Measurements from ENCODE around the gene ITPR1.

ITPR1 gene

DNA sequence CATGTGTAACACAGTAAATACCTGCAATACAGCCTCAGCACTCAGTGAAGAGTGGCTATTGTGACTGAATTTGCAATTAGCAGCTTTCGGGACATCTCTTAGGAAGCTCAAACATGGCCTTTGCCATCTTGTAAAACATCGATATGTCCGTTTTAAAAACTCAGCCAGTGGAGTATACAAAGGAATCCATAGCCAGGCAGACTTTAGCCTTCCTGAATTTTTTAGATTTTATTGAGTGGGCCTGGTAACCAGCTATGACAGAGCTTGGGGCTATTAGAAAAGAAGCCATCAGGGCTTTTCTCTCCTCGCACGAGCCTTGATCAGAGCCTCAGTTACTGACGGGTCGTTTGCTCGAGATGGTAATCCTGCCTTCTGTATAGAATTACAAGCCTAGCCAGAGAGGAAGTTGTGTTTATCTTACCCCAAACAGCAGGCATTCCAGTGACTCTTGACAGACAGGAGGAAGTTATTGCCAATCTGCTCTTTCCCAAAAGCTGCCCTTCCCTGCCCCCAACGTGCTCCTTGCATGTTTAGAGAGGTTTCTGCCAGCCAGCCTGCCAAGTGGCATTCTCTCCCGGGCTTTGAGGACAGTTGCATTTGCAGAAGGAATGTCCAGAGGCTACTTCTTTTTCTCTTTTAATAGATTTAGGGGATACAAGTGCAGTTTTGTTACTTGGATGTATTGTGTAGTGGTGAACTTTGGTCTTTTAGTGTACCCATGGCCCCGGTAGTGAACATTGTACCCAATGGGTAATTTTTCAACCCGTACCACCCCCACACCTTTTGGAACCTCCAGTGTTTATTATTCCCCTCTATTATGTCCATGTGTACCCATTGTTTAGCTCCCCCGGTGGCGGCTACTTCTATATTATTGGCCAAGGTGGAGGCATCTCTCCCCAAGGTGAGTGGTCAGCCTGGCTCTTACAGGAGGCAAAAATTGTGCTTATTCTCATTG lies 40.6 kb downstream of the ITPR1 start:
- WGBS, 2 experiments: 53 to 56% methylated on average over 14 of the region's 14 CpGs
- Histone ChIP-seq H3K4me3 (ENCODE audit: insufficient read depth, low read depth, low read length) (no peak overlapping the region), H3K36me3 (ENCODE audit: control insufficient read depth, insufficient read depth, low read length) (no peaks in the 10 kb centered on the region), H3K27ac (ENCODE audit: insufficient read depth, low read depth, low read length, poor library complexity, severe bottlenecking) (no peak overlapping the region), H3K4me1 (ENCODE audit: control insufficient read depth, insufficient read depth, low read length) (peaks cover 14% of the 10 kb centered on the region), H3K9me3 (ENCODE audit: control insufficient read depth, low read length) (no peaks in the 10 kb centered on the region), H3K27me3 (ENCODE audit: control insufficient read depth, insufficient read depth, low read length, poor library complexity, severe bottlenecking) (no peaks in the 10 kb centered on the region)

DNA sequence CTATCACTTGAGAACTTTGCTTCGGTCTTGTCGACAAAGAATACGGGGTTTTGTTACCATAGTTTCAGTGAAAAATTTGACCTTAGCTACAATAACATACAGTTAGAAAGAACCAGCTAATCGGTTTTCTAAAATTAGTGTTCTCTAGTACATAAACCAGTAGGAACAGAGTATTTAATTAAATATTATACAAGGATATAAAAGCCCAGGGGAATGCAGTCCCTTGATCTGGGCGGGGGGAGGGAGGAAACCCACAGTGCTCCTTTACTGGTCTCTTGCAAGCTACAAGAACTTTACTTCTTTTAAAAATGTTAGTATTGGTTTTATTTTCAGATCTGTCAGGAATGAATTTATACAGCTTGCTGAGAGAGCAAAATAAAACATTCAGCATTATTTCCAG lies 41.8 kb downstream of the ITPR1 start:
- WGBS, 2 experiments: 96 to 98% methylated on average over 3 to 5 of the region's 5 CpGs
- Histone ChIP-seq H3K9me3 (ENCODE audit: control insufficient read depth, low read length) (no peaks in the 10 kb centered on the region), H3K36me3 (ENCODE audit: control insufficient read depth, insufficient read depth, low read length) (no peaks in the 10 kb centered on the region), H3K27me3 (ENCODE audit: control insufficient read depth, insufficient read depth, low read length, poor library complexity, severe bottlenecking) (no peaks in the 10 kb centered on the region), H3K4me3 (ENCODE audit: insufficient read depth, low read depth, low read length) (no peak overlapping the region), H3K4me1 (ENCODE audit: control insufficient read depth, insufficient read depth, low read length) (peaks cover 13% of the 10 kb centered on the region), H3K27ac (ENCODE audit: insufficient read depth, low read depth, low read length, poor library complexity, severe bottlenecking) (no peak overlapping the region)

DNA sequence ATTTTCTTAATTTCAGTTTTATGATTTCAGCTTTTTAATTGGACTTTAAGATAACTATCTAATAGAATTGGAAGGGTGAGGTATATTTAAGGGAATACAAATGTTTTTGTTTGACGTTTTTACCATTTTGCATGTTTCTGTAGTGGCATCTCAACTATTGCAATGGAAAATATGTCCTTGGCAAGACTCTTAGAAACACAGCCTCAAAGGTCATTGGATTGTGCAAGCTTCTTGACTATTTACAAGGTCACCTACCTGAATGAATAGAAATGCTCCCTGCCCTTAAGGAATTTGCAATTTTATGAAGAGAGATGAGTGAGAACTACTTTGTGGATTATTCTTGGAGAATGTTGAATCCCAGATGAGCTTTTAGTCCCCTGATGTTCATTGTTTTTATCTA lies 43.1 kb downstream of the ITPR1 start:
- Histone ChIP-seq H3K4me1 (ENCODE audit: control insufficient read depth, insufficient read depth, low read length) (peaks cover 13% of the 10 kb centered on the region), H3K4me3 (ENCODE audit: insufficient read depth, low read depth, low read length) (no peak overlapping the region), H3K27ac (ENCODE audit: insufficient read depth, low read depth, low read length, poor library complexity, severe bottlenecking) (no peak overlapping the region), H3K27me3 (ENCODE audit: control insufficient read depth, insufficient read depth, low read length, poor library complexity, severe bottlenecking) (no peaks in the 10 kb centered on the region), H3K9me3 (ENCODE audit: control insufficient read depth, low read length) (no peaks in the 10 kb centered on the region), H3K36me3 (ENCODE audit: control insufficient read depth, insufficient read depth, low read length) (no peaks in the 10 kb centered on the region)
- WGBS, 2 experiments: 89 to 100% methylated on average over 1 of the region's 1 CpG

DNA sequence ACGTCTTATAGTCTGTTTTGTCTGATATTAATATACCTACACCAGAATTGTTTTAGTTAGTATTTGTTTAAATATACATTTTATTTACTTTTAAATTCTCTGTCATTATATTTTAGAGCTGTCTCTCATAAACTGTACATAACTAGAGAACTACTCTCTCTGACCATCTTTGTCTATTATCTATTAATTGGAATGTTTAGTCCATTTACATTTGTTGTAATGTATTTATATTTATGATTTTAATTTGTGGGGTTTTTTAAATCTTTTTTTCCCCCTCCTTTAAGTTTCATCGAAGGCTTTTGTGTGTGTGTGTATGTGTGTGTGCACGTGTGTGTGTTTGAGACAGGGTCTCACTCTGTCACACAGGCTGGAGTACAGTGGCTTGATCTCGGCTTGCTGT lies 47.1 kb downstream of the ITPR1 start:
- Histone ChIP-seq H3K4me3 (ENCODE audit: insufficient read depth, low read depth, low read length) (no peak overlapping the region), H3K9me3 (ENCODE audit: control insufficient read depth, low read length) (no peaks in the 10 kb centered on the region), H3K27me3 (ENCODE audit: control insufficient read depth, insufficient read depth, low read length, poor library complexity, severe bottlenecking) (no peaks in the 10 kb centered on the region), H3K4me1 (ENCODE audit: control insufficient read depth, insufficient read depth, low read length) (no peaks in the 10 kb centered on the region), H3K36me3 (ENCODE audit: control insufficient read depth, insufficient read depth, low read length) (no peaks in the 10 kb centered on the region), H3K27ac (ENCODE audit: insufficient read depth, low read depth, low read length, poor library complexity, severe bottlenecking) (no peak overlapping the region)
- 82 to 94% methylated on average over 3 of the region's 4 CpGs for WGBS, 2 experiments

DNA sequence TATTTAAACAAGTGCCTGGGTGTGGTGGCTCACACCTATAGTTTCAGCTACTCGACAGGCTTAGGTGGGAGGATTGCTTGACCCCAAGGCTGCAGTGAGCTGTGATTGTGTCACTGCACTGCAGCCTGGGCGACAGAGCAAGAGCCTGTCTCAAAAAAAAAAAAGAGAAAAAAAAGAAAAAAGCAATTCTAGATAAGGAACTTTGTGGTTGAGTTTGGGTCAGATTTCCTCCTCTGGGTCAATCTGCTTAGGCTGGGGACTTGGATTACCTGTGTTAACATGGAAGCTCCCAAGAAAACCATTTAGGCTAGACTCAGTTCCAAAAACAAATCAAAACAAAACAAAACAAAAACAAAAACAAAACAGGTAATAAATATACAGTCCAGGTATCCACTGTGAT lies 50.0 kb downstream of the ITPR1 start:
- H3K27me3 ChIP-seq (ENCODE audit: control insufficient read depth, insufficient read depth, low read length, poor library complexity, severe bottlenecking): no peaks in the 10 kb centered on the region
- 88 to 89% methylated on average over 2 of the region's 2 CpGs for WGBS, 2 experiments
- no peaks in the 10 kb centered on the region for H3K36me3 ChIP-seq (ENCODE audit: control insufficient read depth, insufficient read depth, low read length)
- no peak overlapping the region for H3K4me3 ChIP-seq (ENCODE audit: insufficient read depth, low read depth, low read length)
- H3K4me1 ChIP-seq (ENCODE audit: control insufficient read depth, insufficient read depth, low read length): no peaks in the 10 kb centered on the region
- H3K9me3 ChIP-seq (ENCODE audit: control insufficient read depth, low read length): no peaks in the 10 kb centered on the region
- no peak overlapping the region for H3K27ac ChIP-seq (ENCODE audit: insufficient read depth, low read depth, low read length, poor library complexity, severe bottlenecking)

DNA sequence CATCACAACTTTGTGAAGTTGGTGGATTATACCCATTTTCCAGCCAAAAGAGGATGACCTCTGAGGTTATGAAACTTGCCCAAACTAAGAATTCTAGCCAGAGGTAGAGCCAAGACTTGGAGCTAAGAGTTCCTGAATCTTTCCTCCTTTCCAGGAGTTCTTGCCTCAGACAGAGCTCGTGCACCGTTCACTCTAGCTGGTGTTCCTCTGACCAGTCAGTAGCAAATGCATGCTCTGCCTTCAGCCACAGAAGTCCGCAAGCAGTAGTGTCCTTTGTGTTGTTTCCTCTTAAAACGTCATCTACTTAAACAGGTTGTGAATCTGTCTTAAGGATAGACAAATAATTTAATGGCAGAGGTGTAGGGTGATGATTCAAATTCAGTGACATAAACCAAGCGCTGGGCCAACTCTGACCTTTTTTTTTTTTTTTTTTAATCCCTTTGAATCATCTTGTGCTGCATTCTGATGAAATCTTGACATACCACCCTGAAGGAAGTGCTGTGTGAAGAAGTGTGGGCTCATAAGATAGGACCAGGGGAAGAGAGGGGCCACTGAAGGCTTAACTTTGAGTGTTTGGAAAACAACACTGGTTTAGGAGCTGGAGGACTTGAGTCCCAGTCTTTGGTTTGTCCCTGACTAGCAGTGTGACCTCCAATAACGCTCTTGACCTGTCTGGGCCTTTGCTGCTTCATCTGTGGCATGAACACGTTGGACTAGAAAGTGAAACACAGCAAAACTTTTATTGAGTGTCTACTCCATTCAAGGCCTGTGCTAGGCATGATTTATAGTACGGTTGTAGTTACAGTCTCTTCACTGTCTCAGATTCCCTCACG lies 53.4 kb downstream of the ITPR1 start:
- no peaks in the 10 kb centered on the region for H3K9me3 ChIP-seq (ENCODE audit: control insufficient read depth, low read length)
- no peak overlapping the region for H3K27ac ChIP-seq (ENCODE audit: insufficient read depth, low read depth, low read length, poor library complexity, severe bottlenecking)
- WGBS, 2 experiments: 86 to 89% methylated on average over 9 of the region's 9 CpGs
- no peak overlapping the region for H3K4me3 ChIP-seq (ENCODE audit: insufficient read depth, low read depth, low read length)
- H3K36me3 ChIP-seq (ENCODE audit: control insufficient read depth, insufficient read depth, low read length): no peaks in the 10 kb centered on the region
- H3K27me3 ChIP-seq (ENCODE audit: control insufficient read depth, insufficient read depth, low read length, poor library complexity, severe bottlenecking): no peaks in the 10 kb centered on the region
- no peaks in the 10 kb centered on the region for H3K4me1 ChIP-seq (ENCODE audit: control insufficient read depth, insufficient read depth, low read length)

DNA sequence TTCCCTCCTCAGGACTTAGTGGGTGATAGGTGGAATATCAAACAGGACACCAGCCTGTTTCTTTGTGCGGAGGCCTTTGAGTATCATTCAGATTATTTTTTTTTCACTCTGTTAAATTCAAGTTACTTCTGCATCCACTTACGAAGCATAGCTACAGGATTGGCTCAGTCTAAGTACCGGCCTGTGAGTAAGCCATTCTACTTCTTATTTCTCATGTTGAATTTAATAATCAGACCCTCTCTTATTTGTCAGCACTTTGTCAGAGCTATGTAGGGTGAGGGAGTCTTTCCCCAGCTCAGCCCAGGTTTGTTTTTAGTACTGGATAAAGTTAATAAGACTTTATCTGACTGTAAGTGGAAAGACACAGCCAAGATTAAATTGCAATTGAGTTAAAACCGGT lies 54.7 kb downstream of the ITPR1 start:
- no peaks in the 10 kb centered on the region for H3K9me3 ChIP-seq (ENCODE audit: control insufficient read depth, low read length)
- no peaks in the 10 kb centered on the region for H3K27me3 ChIP-seq (ENCODE audit: control insufficient read depth, insufficient read depth, low read length, poor library complexity, severe bottlenecking)
- no peak overlapping the region for H3K27ac ChIP-seq (ENCODE audit: insufficient read depth, low read depth, low read length, poor library complexity, severe bottlenecking)
- no peaks in the 10 kb centered on the region for H3K4me1 ChIP-seq (ENCODE audit: control insufficient read depth, insufficient read depth, low read length)
- 90 to 94% methylated on average over 4 of the region's 4 CpGs for WGBS, 2 experiments
- no peaks in the 10 kb centered on the region for H3K36me3 ChIP-seq (ENCODE audit: control insufficient read depth, insufficient read depth, low read length)
- H3K4me3 ChIP-seq (ENCODE audit: insufficient read depth, low read depth, low read length): no peak overlapping the region

DNA sequence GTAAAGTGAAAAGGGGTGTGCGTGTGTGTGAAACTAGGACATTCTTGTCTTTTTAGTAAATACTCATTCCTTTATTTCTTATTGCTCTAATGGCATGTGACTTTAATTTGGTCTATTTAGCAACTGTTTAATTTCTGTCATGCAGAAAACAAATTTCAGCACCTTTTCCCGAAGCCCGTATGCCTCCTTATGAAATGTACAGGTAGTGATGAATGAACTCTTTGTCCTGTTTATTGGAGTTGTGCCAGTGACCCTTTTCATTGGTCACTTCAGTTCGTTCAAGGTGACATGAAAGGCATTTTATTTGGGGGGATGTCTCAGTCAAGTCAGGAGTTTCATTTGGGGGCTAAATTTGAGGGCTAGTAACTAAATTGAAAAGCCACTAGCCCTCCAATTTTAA lies 55.2 kb downstream of the ITPR1 start:
- no peak overlapping the region for H3K4me3 ChIP-seq (ENCODE audit: insufficient read depth, low read depth, low read length)
- H3K27me3 ChIP-seq (ENCODE audit: control insufficient read depth, insufficient read depth, low read length, poor library complexity, severe bottlenecking): no peaks in the 10 kb centered on the region
- no peaks in the 10 kb centered on the region for H3K9me3 ChIP-seq (ENCODE audit: control insufficient read depth, low read length)
- H3K36me3 ChIP-seq (ENCODE audit: control insufficient read depth, insufficient read depth, low read length): no peaks in the 10 kb centered on the region
- no peaks in the 10 kb centered on the region for H3K4me1 ChIP-seq (ENCODE audit: control insufficient read depth, insufficient read depth, low read length)
- H3K27ac ChIP-seq (ENCODE audit: insufficient read depth, low read depth, low read length, poor library complexity, severe bottlenecking): no peak overlapping the region
- WGBS, 2 experiments: 92 to 93% methylated on average over 3 to 4 of the region's 4 CpGs

DNA sequence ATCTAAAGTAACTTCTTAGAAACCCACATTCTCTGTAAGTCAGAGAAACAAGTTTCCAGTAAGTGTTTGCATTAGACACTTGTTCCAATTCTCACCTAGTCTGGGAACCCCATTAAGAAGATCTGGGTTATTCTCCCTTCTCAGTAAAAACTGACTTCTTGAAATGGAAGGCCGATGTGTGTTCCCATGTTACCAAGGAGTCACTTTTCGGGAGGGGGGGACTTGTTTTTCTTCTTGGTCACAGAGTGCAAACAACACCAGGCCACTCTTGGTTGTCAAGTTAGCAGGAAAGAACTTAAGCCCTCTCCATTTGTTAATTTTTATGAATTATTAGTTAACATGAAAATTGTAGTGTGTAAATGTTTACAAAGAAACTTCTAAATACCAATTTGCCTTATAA lies 55.6 kb downstream of the ITPR1 start:
- Histone ChIP-seq H3K4me3 (ENCODE audit: insufficient read depth, low read depth, low read length) (no peak overlapping the region), H3K27me3 (ENCODE audit: control insufficient read depth, insufficient read depth, low read length, poor library complexity, severe bottlenecking) (no peaks in the 10 kb centered on the region), H3K27ac (ENCODE audit: insufficient read depth, low read depth, low read length, poor library complexity, severe bottlenecking) (no peak overlapping the region), H3K4me1 (ENCODE audit: control insufficient read depth, insufficient read depth, low read length) (no peaks in the 10 kb centered on the region), H3K36me3 (ENCODE audit: control insufficient read depth, insufficient read depth, low read length) (no peaks in the 10 kb centered on the region), H3K9me3 (ENCODE audit: control insufficient read depth, low read length) (no peaks in the 10 kb centered on the region)
- 98 to 100% methylated on average over 2 of the region's 2 CpGs for WGBS, 2 experiments

DNA sequence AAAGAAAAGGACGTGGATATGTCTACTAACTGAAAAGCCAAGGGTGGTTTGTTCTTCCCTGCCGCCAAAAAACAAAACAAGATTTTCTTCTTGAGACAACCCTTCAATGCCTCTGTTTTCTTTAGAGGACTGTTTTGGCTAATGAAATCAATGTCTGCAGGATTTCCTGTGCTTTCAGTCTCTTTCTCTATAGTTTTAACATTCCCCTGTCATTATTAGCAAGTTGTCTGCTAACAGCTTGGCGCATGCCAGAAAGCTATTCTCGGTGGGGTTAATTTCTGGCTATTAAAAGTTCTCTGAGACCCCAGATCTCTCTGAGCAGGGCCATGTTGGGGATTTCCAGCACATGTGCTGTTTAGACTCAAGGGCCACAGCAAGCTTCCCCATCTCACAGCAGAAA lies 56.7 kb downstream of the ITPR1 start:
- 91 to 95% methylated on average over 4 of the region's 4 CpGs for WGBS, 2 experiments
- Histone ChIP-seq H3K4me1 (ENCODE audit: control insufficient read depth, insufficient read depth, low read length) (no peaks in the 10 kb centered on the region), H3K27me3 (ENCODE audit: control insufficient read depth, insufficient read depth, low read length, poor library complexity, severe bottlenecking) (no peaks in the 10 kb centered on the region), H3K27ac (ENCODE audit: insufficient read depth, low read depth, low read length, poor library complexity, severe bottlenecking) (no peak overlapping the region), H3K9me3 (ENCODE audit: control insufficient read depth, low read length) (no peaks in the 10 kb centered on the region), H3K4me3 (ENCODE audit: insufficient read depth, low read depth, low read length) (no peak overlapping the region), H3K36me3 (ENCODE audit: control insufficient read depth, insufficient read depth, low read length) (no peaks in the 10 kb centered on the region)

Measured in ectodermal cell (in vitro differentiated cells).